ENCODE data around the gene PRMT7. TPM values are rescaled to one million over a fixed set of nuclear protein-coding genes. Genes with fewer than 3 reads are reported as not detected.

The PRMT7 gene
- total and polyA plus RNA-seq, 2 donors = 57.9 to 65.5 TPM

GRCh38 chr16:68365167-68365817 lies 54.5 kb downstream of the PRMT7 start:
- Histone ChIP-seq H3K9me3 (ENCODE audit: control insufficient read depth in 2 of 2, insufficient read depth in 1 of 2, low read length in 1 of 2) (peaks cover 0 to 5% of the 10 kb centered on the region in 2 donors), H3K4me1 (ENCODE audit: control insufficient read depth in 2 of 2, insufficient read depth in 2 of 2, low read length in 2 of 2) (peaks cover 24 to 82% of the 10 kb centered on the region in 2 donors), H3K4me3 (ENCODE audit: low read length in 2 of 2) (no peak overlapping the region), H3K27ac (ENCODE audit: low read depth in 1 of 2, low read length in 1 of 2) (peak overlapping the region in 1 of 2 donors; percentile 36), H3K36me3 (ENCODE audit: control insufficient read depth in 2 of 2, insufficient read depth in 2 of 2, low read length in 1 of 2) (peaks cover 73 to 81% of the 10 kb centered on the region in 2 donors), H3K27me3 (ENCODE audit: control insufficient read depth in 2 of 2, insufficient read depth in 1 of 2, low read length in 1 of 2) (no peaks in the 10 kb centered on the region)
- no peak for DNase-seq (ENCODE audit: low read depth in 6 of 9, low spot score in 9 of 9)
- WGBS = 95% methylated on average over 18 of the region's 18 CpGs

DNA sequence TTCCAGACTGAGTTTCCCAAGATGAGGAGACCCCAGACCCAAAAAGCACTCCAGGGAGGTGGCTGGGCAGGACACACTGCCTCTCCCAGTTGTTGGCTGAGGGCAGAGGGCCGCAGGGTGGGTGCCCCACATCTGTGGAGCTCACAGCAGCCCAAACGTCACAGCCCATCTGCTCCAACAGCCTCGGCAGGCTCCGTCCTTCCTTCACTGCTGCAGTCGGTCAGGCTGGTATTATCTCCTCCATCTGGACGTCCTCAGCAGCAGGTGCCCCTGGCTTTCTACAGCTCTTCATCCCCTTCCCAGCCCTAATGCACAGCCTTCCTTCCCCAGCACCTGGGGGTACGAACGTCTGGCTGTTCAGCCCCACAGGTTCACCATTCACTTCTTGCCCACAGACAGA lies 55.2 kb downstream of the PRMT7 start:
- peaks cover 25 to 89% of the 10 kb centered on the region in 2 donors for H3K4me1 ChIP-seq (ENCODE audit: control insufficient read depth in 2 of 2, insufficient read depth in 2 of 2, low read length in 2 of 2)
- peaks cover 66 to 74% of the 10 kb centered on the region in 2 donors for H3K36me3 ChIP-seq (ENCODE audit: control insufficient read depth in 2 of 2, insufficient read depth in 2 of 2, low read length in 1 of 2)
- H3K27me3 ChIP-seq (ENCODE audit: control insufficient read depth in 2 of 2, insufficient read depth in 1 of 2, low read length in 1 of 2) = peaks cover 0 to 3% of the 10 kb centered on the region in 2 donors
- WGBS = 55% methylated on average over 8 of the region's 8 CpGs
- DNase-seq (ENCODE audit: low read depth in 6 of 9, low spot score in 9 of 9) = no peak
- peak overlapping the region in 1 of 2 donors; percentile 1 for H3K4me3 ChIP-seq (ENCODE audit: low read length in 2 of 2)
- peaks cover 0 to 5% of the 10 kb centered on the region in 2 donors for H3K9me3 ChIP-seq (ENCODE audit: control insufficient read depth in 2 of 2, insufficient read depth in 1 of 2, low read length in 1 of 2)
- peak overlapping the region in 1 of 2 donors; percentile 6 for H3K27ac ChIP-seq (ENCODE audit: low read depth in 1 of 2, low read length in 1 of 2)

GRCh38 chr16:68367030-68367429 lies 56.2 kb downstream of the PRMT7 start:
- no peak overlapping the region for H3K4me3 ChIP-seq (ENCODE audit: low read length in 2 of 2)
- 65% methylated on average over 13 of the region's 13 CpGs for WGBS
- no peak overlapping the region for H3K27ac ChIP-seq (ENCODE audit: low read depth in 1 of 2, low read length in 1 of 2)
- peaks cover 35 to 92% of the 10 kb centered on the region in 2 donors for H3K4me1 ChIP-seq (ENCODE audit: control insufficient read depth in 2 of 2, insufficient read depth in 2 of 2, low read length in 2 of 2)
- peaks cover 56 to 70% of the 10 kb centered on the region in 2 donors for H3K36me3 ChIP-seq (ENCODE audit: control insufficient read depth in 2 of 2, insufficient read depth in 2 of 2, low read length in 1 of 2)
- H3K9me3 ChIP-seq (ENCODE audit: control insufficient read depth in 2 of 2, insufficient read depth in 1 of 2, low read length in 1 of 2) = peaks cover 0 to 5% of the 10 kb centered on the region in 2 donors
- H3K27me3 ChIP-seq (ENCODE audit: control insufficient read depth in 2 of 2, insufficient read depth in 1 of 2, low read length in 1 of 2) = peaks cover 0 to 3% of the 10 kb centered on the region in 2 donors
- peak in 2 of 9 donors; percentile 78 to 83 for DNase-seq (ENCODE audit: low read depth in 6 of 9, low spot score in 9 of 9)

DNA sequence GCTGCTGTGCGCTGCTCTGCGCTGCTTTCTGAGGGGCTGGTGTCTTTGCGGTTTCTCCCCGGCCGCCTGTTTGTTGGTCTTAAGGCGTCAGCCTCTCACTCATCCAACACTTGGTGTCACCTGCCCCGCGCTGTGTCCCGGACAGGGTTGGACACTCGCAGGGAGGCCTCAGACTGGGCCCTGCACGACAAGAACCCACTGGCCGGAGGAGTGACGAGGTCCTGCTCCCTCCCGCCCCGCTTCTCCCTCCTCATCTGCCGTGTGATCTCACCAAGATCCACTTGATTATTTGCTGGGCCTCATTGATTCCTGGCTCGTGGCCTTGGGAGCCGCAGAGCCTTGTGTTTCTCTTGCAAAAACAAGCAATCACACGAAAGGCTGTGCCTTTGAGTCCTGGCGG lies 56.6 kb downstream of the PRMT7 start:
- H3K4me1 ChIP-seq (ENCODE audit: control insufficient read depth in 2 of 2, insufficient read depth in 2 of 2, low read length in 2 of 2) = peaks cover 39 to 96% of the 10 kb centered on the region in 2 donors
- H3K27me3 ChIP-seq (ENCODE audit: control insufficient read depth in 2 of 2, insufficient read depth in 1 of 2, low read length in 1 of 2) = peaks cover 0 to 3% of the 10 kb centered on the region in 2 donors
- 90% methylated on average over 20 of the region's 20 CpGs for WGBS
- peaks cover 0 to 5% of the 10 kb centered on the region in 2 donors for H3K9me3 ChIP-seq (ENCODE audit: control insufficient read depth in 2 of 2, insufficient read depth in 1 of 2, low read length in 1 of 2)
- DNase-seq (ENCODE audit: low read depth in 6 of 9, low spot score in 9 of 9) = no peak
- peak overlapping the region in 1 of 2 donors; percentile 68 for H3K27ac ChIP-seq (ENCODE audit: low read depth in 1 of 2, low read length in 1 of 2)
- peaks cover 52 to 66% of the 10 kb centered on the region in 2 donors for H3K36me3 ChIP-seq (ENCODE audit: control insufficient read depth in 2 of 2, insufficient read depth in 2 of 2, low read length in 1 of 2)
- peak overlapping the region; percentile 62 to 74 for H3K4me3 ChIP-seq (ENCODE audit: low read length in 2 of 2)

DNA sequence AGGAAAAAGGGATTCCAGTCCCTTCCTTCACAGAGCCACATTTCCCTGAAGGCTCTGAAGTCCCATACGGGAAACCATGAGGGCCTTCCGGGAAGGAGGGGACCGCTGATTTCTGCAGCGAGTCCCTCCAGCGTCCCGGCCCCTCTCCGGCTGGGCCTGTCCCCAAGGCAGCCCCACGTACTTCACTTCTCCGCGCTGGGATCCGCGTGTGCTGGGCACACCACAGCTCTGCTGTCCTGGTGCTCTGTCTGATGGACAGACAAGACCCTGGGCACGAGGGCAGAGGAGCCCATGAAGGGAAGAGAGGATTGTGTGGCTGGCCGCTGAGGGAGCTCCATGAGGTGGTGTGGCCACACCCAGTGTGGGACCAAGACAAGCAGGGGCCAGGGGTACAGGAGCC lies 57.1 kb downstream of the PRMT7 start:
- H3K27me3 ChIP-seq (ENCODE audit: control insufficient read depth in 2 of 2, insufficient read depth in 1 of 2, low read length in 1 of 2) = peaks cover 0 to 3% of the 10 kb centered on the region in 2 donors

GRCh38 chr16:68368301-68368888 lies 57.6 kb downstream of the PRMT7 start:
- Histone ChIP-seq H3K36me3 (ENCODE audit: control insufficient read depth in 2 of 2, insufficient read depth in 2 of 2, low read length in 1 of 2) (peaks cover 43 to 56% of the 10 kb centered on the region in 2 donors), H3K4me3 (ENCODE audit: low read length in 2 of 2) (peak overlapping the region; percentile 62 to 74), H3K27ac (ENCODE audit: low read depth in 1 of 2, low read length in 1 of 2) (peak overlapping the region; percentile 67 to 94), H3K27me3 (ENCODE audit: control insufficient read depth in 2 of 2, insufficient read depth in 1 of 2, low read length in 1 of 2) (peaks cover 0 to 3% of the 10 kb centered on the region in 2 donors), H3K4me1 (ENCODE audit: control insufficient read depth in 2 of 2, insufficient read depth in 2 of 2, low read length in 2 of 2) (peaks cover 44 to 99% of the 10 kb centered on the region in 2 donors), H3K9me3 (ENCODE audit: control insufficient read depth in 2 of 2, insufficient read depth in 1 of 2, low read length in 1 of 2) (peaks cover 0 to 5% of the 10 kb centered on the region in 2 donors)
- 15% methylated on average over 12 of the region's 12 CpGs for WGBS
- DNase-seq (ENCODE audit: low read depth in 6 of 9, low spot score in 9 of 9) = peak in 1 of 9 donors; percentile 72

More for the DNA sequence above, 57.1 kb downstream of the PRMT7 start:
- DNase-seq (ENCODE audit: low read depth in 6 of 9, low spot score in 9 of 9) = no peak
- peak overlapping the region in 1 of 2 donors; percentile 68 for H3K27ac ChIP-seq (ENCODE audit: low read depth in 1 of 2, low read length in 1 of 2)
- H3K4me1 ChIP-seq (ENCODE audit: control insufficient read depth in 2 of 2, insufficient read depth in 2 of 2, low read length in 2 of 2) = peaks cover 43 to 99% of the 10 kb centered on the region in 2 donors
- H3K36me3 ChIP-seq (ENCODE audit: control insufficient read depth in 2 of 2, insufficient read depth in 2 of 2, low read length in 1 of 2) = peaks cover 48 to 61% of the 10 kb centered on the region in 2 donors
- H3K4me3 ChIP-seq (ENCODE audit: low read length in 2 of 2) = peak overlapping the region; percentile 62 to 74
- peaks cover 0 to 5% of the 10 kb centered on the region in 2 donors for H3K9me3 ChIP-seq (ENCODE audit: control insufficient read depth in 2 of 2, insufficient read depth in 1 of 2, low read length in 1 of 2)
- WGBS = 82% methylated on average over 14 of the region's 14 CpGs

- DNase-seq (ENCODE audit: low read depth in 6 of 9, low spot score in 9 of 9) = peak in 1 of 9 donors; percentile 76
- H3K4me1 ChIP-seq (ENCODE audit: control insufficient read depth in 2 of 2, insufficient read depth in 2 of 2, low read length in 2 of 2) = peaks cover 44 to 99% of the 10 kb centered on the region in 2 donors
- 25% methylated on average over 4 of the region's 4 CpGs for WGBS
Observed at GRCh38 chr16:68369168-68369567, 58.3 kb downstream of the PRMT7 start.

GRCh38 chr16:68369697-68370580 lies 59.1 kb downstream of the PRMT7 start:
- DNase-seq (ENCODE audit: low read depth in 6 of 9, low spot score in 9 of 9) = peak in 2 of 9 donors; percentile 61 to 75
- peak overlapping the region; percentile 89 to 94 for H3K27ac ChIP-seq (ENCODE audit: low read depth in 1 of 2, low read length in 1 of 2)
- peaks cover 27 to 41% of the 10 kb centered on the region in 2 donors for H3K36me3 ChIP-seq (ENCODE audit: control insufficient read depth in 2 of 2, insufficient read depth in 2 of 2, low read length in 1 of 2)
- 30% methylated on average over 23 of the region's 23 CpGs for WGBS
- peaks cover 0 to 6% of the 10 kb centered on the region in 2 donors for H3K27me3 ChIP-seq (ENCODE audit: control insufficient read depth in 2 of 2, insufficient read depth in 1 of 2, low read length in 1 of 2)
- H3K4me3 ChIP-seq (ENCODE audit: low read length in 2 of 2) = peak overlapping the region; percentile 62 to 74
- peaks cover 0 to 5% of the 10 kb centered on the region in 2 donors for H3K9me3 ChIP-seq (ENCODE audit: control insufficient read depth in 2 of 2, insufficient read depth in 1 of 2, low read length in 1 of 2)
- peaks cover 44 to 99% of the 10 kb centered on the region in 2 donors for H3K4me1 ChIP-seq (ENCODE audit: control insufficient read depth in 2 of 2, insufficient read depth in 2 of 2, low read length in 2 of 2)

More at GRCh38 chr16:68369168-68369567, 58.3 kb downstream of the PRMT7 start:
- Histone ChIP-seq H3K36me3 (ENCODE audit: control insufficient read depth in 2 of 2, insufficient read depth in 2 of 2, low read length in 1 of 2) (peaks cover 35 to 48% of the 10 kb centered on the region in 2 donors), H3K4me3 (ENCODE audit: low read length in 2 of 2) (peak overlapping the region; percentile 62 to 74), H3K9me3 (ENCODE audit: control insufficient read depth in 2 of 2, insufficient read depth in 1 of 2, low read length in 1 of 2) (peaks cover 0 to 5% of the 10 kb centered on the region in 2 donors), H3K27me3 (ENCODE audit: control insufficient read depth in 2 of 2, insufficient read depth in 1 of 2, low read length in 1 of 2) (peaks cover 0 to 6% of the 10 kb centered on the region in 2 donors), H3K27ac (ENCODE audit: low read depth in 1 of 2, low read length in 1 of 2) (peak overlapping the region in 1 of 2 donors; percentile 94)

All from thymus (tissue), 11 donors.